OCI-LY7 (cell line): ENCODE data around the gene WDR18.

Experiments used
- EZH2phosphoT487 ChIP-seq: fragments of 200-600 bp; sonication (generic); IDR thresholded peaks from 2 replicates; pipeline ENCODE4 v1.6.1; 2018; ENCODE audit warnings: low read depth, borderline replicate concordance, mild to moderate bottlenecking, mixed run types, antibody characterized with exemption, low read length, moderate library complexity, mixed read lengths
- TF ChIP-seq, protein P1 (sequence below): fragments of 200-600 bp; sonication (generic); conservative IDR thresholded peaks from 2 replicates; pipeline ENCODE4 v1.5.1; 2014; ENCODE audit warnings: mild to moderate bottlenecking, antibody characterized with exemption, low read length, moderate library complexity, mixed read lengths

DNA sequence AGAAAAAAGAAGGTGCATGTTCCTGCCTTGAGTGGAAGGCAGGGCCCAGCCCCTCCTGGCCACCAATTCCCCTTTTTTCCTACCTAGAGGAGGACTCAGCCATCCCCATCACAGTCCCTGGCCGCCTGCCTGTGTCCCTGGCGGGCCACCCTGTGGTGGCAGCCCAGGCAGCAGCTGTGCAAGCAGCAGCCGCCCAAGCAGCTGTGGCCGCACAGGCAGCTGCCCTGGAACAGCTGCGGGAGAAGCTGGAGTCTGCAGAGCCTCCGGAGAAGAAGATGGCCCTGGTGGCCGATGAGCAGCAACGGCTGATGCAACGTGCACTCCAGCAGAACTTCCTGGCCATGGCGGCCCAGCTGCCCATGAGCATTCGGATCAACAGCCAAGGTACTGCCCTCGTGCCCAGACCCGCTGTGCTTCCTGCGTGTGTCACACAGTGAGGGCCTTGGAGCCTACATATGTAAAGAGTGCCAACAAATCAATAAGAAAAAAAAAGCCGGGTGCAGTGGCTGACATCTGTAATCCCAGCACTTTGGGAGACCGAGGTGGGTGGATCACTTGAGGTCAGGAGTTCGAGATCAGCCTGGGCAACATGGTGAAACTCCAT, 17.6 kb upstream of the WDR18 start:
- TF ChIP-seq, protein P1, sequence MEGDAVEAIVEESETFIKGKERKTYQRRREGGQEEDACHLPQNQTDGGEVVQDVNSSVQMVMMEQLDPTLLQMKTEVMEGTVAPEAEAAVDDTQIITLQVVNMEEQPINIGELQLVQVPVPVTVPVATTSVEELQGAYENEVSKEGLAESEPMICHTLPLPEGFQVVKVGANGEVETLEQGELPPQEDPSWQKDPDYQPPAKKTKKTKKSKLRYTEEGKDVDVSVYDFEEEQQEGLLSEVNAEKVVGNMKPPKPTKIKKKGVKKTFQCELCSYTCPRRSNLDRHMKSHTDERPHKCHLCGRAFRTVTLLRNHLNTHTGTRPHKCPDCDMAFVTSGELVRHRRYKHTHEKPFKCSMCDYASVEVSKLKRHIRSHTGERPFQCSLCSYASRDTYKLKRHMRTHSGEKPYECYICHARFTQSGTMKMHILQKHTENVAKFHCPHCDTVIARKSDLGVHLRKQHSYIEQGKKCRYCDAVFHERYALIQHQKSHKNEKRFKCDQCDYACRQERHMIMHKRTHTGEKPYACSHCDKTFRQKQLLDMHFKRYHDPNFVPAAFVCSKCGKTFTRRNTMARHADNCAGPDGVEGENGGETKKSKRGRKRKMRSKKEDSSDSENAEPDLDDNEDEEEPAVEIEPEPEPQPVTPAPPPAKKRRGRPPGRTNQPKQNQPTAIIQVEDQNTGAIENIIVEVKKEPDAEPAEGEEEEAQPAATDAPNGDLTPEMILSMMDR = no peak
- no peak for TF ChIP-seq EZH2phosphoT487
